C4-2B (cell line): ENCODE results near the gene PLAAT2.

Source experiments
- CTCF ChIP-seq: fragments of 450-650 bp; conservative IDR thresholded peaks from 2 replicates; pipeline ENCODE4 v1.5.1; 2017; ENCODE audit warnings: mild to moderate bottlenecking
- ZFX ChIP-seq: fragments of 450-650 bp; IDR thresholded peaks from 2 replicates; pipeline ENCODE4 v1.6.1; 2017

DNA sequence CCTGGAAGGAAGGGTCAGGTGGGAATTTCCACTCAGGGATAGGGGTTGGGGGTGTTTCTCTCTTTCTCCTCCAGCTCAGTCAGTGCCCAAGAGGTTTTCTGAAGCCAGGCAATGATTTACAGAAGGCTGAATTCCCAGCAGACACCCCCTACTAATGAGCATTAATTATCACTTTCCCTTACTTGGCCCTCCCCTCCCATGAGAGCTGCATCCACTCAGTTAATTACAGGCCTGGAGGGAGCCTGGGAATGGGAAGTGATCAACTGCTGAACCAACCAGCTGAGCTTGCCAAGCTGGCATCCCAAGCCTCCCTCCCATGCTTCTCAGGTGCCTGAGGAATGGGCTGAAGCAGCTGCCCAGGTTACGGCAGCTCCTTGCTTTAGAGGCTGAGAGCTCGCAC, 56.3 kb downstream of the PLAAT2 start:
- TF ChIP-seq CTCF (no peak), ZFX (no peak)
